Right renal pelvis (tissue), 4 donors: ENCODE results near the gene HSD17B1. TPM values are rescaled to one million over a fixed set of nuclear protein-coding genes. Genes with fewer than 3 reads are reported as not detected.
"Not testable (repeated sequence)": the region's sequence is repeated elsewhere in the genome, so short reads cannot be mapped to it uniquely, and the experiment has no call there.

Experiments used
- DNase-seq, 4 donors: peaks; one replicate each; pipeline ENCODE4 v3.0.0-alpha.2; 2013; ENCODE audit warnings: low read depth in 4 of 4, low spot score in 3 of 4, missing footprints in 1 of 4
- polyA plus RNA-seq, 4 donors: library from polyadenylated mRNA; unstranded; fragments of 120-200 nt; gene quantifications; one replicate each; pipeline ENCODE4 v1.2.1, GENCODE V29; 2013; ENCODE audit not compliant: insufficient read length in 4 of 4

HSD17B1 gene
- polyA plus RNA-seq, 4 donors: 3.0 to 4.8 (median 3.4) TPM

DNA sequence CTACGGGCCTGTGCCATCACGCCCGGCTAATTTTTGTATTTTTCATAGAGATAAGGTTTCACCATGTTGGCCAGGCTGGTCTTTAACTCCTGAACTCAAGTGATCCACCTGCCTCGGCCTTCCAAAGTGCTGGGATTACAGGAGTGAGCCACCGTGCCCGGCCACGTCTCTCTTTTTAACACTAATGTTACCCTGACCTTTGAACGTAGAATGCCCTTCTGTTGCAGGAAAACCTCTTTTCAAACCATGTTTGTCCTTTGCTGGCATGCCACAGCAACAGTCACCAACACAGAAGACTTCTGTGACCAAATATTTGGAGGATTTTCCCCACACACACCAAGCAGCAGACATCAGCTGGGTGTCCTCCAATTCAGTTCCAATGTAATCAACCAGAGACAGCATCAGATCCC, 7.8 kb upstream of the HSD17B1 start:
- no peak for DNase-seq

- DNase-seq: not testable (repeated sequence)
Observed at GRCh38 chr17:42545755-42546505, 6.8 kb upstream of the HSD17B1 start.

DNA sequence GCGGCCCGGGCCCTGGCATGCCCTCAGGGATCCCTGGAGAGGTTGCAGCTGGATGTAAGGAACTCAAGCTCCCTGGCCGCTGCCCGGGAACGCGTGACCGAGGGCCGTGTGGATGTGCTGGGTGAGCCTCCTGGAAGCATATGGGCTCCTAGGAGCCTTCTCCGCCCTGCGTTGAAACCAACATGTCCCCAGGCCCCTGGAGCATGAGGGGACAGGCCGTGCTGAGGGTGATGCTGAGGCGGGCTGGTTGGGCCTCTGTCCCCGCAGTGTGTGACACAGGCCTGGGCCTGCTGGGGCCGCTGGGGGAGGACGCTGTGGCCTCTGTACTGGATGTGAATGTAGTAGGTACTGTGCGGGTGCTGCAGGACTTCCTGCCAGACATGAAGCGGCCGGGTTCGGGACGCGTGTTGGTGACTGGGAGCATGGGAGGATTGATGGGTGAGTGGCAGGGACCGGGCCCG, 5.7 kb upstream of the HSD17B1 start:
- DNase-seq: no peak

DNA sequence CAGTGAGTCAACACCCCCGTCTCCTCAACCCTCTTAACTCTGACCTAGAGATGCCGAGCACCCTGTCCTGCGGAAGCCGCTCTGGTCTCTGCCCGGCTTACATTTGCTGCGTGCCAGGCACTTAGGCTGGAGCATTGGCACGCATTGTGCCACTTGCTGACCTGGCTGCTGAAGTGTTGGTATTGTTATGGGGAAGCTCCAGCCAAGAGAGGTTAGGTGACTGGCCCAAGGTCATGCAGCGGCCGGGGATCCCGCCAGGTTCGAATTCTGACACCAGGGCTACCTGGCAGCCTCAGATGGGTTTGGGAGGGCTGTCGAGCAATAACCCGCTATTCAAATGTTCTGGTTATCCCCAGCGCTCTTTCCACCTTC, 5.0 kb upstream of the HSD17B1 start:
- DNase-seq: no peak

- no peak for DNase-seq
Observed at GRCh38 chr17:42548070-42548837, 4.5 kb upstream of the HSD17B1 start.

DNA sequence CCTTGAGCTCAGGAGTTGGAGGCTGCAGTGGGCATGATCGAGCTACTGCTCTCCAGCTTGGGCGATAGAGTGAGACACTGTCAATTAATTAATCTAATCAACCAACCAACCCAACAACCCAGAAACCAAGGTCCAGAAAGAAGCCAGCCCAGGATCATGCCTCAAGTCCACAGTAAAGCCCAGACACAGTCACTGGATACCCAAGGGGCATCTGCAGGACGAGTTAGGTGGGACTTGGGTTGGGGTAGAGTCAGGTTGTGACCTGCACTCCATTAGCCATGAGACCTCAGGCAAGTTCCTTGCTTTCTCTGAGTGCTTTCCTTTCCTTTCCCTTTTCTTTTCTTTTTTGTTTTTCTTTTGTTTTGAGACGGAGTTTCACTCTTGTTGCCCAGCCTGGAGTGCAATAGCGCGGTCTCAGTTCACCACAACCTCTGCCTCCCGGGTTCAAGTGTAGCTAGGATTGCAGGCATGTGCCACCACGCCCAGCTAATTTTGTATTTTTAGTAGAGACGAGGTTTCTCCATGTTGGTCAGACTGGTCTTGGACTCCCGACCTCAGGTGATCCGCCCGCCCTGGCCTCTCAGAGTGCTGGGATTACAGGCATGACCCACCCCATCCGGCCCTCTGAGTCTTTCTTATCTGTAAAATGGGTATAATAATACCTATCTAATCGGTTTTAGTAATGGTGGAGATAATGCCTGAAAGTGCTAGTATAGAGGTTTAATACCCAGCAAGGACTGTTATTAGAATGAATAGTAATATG, 3.5 kb upstream of the HSD17B1 start:
- DNase-seq: no peak

DNA sequence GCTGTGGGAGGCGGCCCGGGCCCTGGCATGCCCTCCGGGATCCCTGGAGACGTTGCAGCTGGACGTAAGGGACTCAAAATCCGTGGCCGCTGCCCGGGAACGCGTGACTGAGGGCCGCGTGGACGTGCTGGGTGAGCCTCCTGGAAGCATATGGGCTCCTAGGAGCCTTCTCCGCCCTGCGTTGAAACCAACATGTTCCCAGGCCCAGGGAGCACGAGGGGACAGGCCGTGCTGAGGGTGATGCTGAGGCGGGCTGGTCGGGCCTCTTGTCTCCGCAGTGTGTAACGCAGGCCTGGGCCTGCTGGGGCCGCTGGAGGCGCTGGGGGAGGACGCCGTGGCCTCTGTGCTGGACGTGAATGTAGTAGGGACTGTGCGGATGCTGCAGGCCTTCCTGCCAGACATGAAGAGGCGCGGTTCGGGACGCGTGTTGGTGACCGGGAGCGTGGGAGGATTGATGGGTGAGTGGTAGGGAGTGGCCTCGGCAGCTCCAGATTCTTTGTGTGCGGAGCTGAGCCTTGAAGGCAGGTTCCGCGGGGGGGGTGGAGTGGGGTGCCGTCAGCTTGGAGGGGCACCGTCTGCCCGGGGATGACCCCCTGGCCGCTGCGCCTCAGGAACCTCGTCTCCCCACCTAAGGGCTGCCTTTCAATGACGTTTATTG, 567 bp downstream of the HSD17B1 start:
- DNase-seq: no peak

GRCh38 chr17:42553866-42554249, 1.1 kb downstream of the HSD17B1 start:
- no peak for DNase-seq

GRCh38 chr17:42554250-42555121, 1.8 kb downstream of the HSD17B1 start:
- DNase-seq: peak in 3 of 4 donors; percentile 82 to 85 (median 82)

- no peak for DNase-seq
Observed at GRCh38 chr17:42555122-42555622, 2.4 kb downstream of the HSD17B1 start.

- DNase-seq: not testable (repeated sequence)
Observed at GRCh38 chr17:42555961-42556617, 3.4 kb downstream of the HSD17B1 start.

DNA sequence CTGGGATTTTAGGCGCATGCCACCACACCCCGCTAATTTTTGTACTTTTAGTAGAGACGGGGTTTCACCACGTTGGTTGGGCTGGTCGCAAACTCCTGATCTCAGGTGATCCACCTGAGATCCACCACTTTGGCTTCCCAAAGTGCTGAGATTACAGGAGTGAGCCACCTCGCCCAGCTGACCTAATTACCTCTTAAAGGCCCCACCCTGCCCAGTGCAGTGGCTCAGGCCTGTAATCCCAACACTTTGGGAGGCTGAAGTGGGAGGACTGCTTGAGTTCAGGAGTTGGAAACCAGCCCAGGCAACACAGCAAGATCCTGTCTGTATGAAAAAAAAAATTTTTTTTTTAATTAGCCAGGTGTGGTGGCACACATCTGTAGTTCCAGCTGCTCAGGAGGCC, 6.4 kb downstream of the HSD17B1 start:
- DNase-seq: no peak

- DNase-seq: no peak
Observed at GRCh38 chr17:42560246-42560645, 7.5 kb downstream of the HSD17B1 start.

DNA sequence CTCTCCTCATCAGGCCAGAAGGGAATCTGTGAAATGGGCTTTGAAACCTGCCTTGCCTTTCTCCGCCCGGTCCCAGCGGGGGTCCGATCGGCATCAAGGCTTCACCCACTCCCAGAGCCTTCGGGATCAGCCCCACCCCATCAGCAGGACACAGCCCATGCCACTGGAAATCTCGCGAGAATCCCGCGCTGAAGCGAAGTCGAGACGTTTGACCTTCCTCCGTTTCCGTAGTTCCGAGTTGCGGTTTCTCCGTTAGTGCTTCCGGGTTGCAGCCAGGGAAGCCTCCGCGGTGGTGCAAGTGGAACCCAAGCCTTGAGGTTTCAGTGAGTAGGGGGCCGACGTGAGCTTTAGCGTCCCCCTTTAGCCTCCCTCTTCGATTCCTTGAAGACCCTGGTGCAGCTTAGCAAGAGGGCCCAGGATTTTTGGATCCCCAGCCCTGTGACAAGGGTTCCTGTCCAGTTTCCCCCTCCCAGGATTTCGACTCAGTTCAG, 9.2 kb downstream of the HSD17B1 start, which contains the start of gene COASY:
TSS of gene COASY (plus strand) at position 252 of the 491 bp plus-strand sequence. CDS start 475 bp downstream, outside the sequence.
- peak; percentile 95 to 98 (median 96) for DNase-seq

- no peak for DNase-seq
Observed at GRCh38 chr17:42562388-42563142, 9.8 kb downstream of the HSD17B1 start.

- DNase-seq: no peak
Observed at GRCh38 chr17:42563143-42563509, 10.4 kb downstream of the HSD17B1 start.

- DNase-seq: no peak
Observed at GRCh38 chr17:42563543-42563942, 10.8 kb downstream of the HSD17B1 start.

DNA sequence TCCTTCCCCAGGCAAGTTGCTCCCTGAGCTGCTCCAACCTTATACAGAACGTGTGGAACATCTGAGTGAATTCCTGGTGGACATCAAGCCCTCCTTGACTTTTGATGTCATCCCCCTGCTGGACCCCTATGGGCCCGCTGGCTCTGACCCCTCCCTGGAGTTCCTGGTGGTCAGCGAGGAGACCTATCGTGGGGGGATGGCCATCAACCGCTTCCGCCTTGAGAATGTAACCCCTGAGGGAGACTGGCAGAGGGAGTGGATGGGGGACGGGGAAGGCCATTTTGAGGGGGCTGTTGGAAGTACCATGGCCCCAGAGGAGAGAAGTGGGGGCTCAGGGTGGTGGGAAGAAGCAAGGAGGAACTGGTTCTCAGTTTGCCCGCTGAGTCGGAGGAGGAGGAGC, 11.2 kb downstream of the HSD17B1 start:
- no peak for DNase-seq
